NT2/D1 (cell line): ENCODE results near the gene KLF15.

ENCODE experiments used
- DNase-seq: peaks from one replicate; pipeline ENCODE4 v3.0.0-alpha.2; 2011; ENCODE audit warnings: low read depth, low spot score
- H3K27me3 ChIP-seq: 2 replicates; pipeline ENCODE4 v1.6.0; 2011; ENCODE audit warnings: mild to moderate bottlenecking; ENCODE audit not compliant: insufficient read length, insufficient read depth
- H3K36me3 ChIP-seq: 2 replicates; pipeline ENCODE4 v1.6.1; 2011; ENCODE audit warnings: mild to moderate bottlenecking, low read length, mixed read lengths; ENCODE audit not compliant: insufficient read depth, insufficient read length
- H3K4me1 ChIP-seq: 2 replicates; pipeline ENCODE4 v1.5.1; 2011; ENCODE audit not compliant: insufficient read depth, insufficient read length
- H3K4me3 ChIP-seq: 2 replicates; pipeline ENCODE4 v1.5.1; 2011; ENCODE audit warnings: low read depth; ENCODE audit not compliant: insufficient read length
- H3K9ac ChIP-seq: 2 replicates; pipeline ENCODE4 v1.6.0; 2011; ENCODE audit warnings: low read depth; ENCODE audit not compliant: insufficient read length
- H3K9me3 ChIP-seq: 2 replicates; pipeline ENCODE4 v1.5.1; 2011; ENCODE audit warnings: mild to moderate bottlenecking, low read length; ENCODE audit not compliant: insufficient read depth
- SUZ12 ChIP-seq: IDR thresholded peaks from 2 replicates; pipeline ENCODE4 v1.6.1; 2011; ENCODE audit not compliant: insufficient read length, insufficient read depth; ENCODE audit errors: extremely low read depth
- YY1 ChIP-seq: IDR thresholded peaks from 2 replicates; pipeline ENCODE4 v1.6.1; 2011; ENCODE audit not compliant: insufficient read length, insufficient read depth
- ZNF274 ChIP-seq: IDR thresholded peaks from 2 replicates; pipeline ENCODE4 v1.6.1; 2011; ENCODE audit warnings: mild to moderate bottlenecking, low read depth, low read length

KLF15 gene

DNA sequence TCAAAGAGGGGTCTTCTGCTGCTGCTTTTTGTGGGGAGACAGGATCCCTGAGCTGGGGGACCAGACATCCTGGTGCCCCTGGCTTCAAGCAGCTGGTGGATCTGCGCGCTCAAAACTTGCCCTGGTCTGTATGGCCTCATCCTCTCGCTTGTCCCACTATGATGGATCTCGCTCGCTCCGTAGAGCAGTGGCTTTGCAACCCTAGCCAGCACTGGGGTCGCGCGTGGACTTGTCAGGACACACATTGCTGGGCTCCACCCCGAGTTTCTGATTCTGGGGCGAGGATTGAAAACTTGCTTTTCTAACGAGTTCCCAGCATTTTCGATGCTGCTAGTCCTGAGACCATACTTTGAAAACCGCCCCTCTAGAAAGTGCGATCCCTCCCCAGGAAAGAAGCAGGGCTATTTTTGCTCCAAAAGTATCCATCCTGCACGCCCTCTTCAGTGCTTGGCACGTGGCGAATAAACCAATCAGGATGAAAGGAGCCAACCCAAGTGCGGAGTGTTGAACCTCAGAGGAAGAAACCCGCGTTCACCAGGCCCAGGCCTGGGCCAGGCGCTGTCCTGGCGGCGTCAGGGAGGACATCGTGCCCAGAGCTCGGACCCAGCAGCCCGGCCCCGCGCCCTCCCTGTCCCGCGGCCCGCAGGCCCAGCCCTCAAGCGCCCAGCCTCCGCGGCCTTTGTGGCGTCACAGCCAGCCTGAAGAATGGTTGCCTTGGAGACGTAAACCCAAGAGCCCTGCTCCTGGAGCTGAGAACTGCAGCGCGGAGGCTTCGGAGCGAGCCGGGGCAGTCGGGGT is 37.2 kb upstream of the KLF15 start, which contains the start of gene CFAP100:
Gene CFAP100 (plus strand): TSS at position 731 of the 798 bp plus-strand sequence. CDS start 1,092 bp downstream, outside the sequence.
- no peaks in the 10 kb centered on the region for H3K27me3 ChIP-seq
- DNase-seq = no peak
- no peak within 1 kb of the TSS for H3K9ac ChIP-seq

DNA sequence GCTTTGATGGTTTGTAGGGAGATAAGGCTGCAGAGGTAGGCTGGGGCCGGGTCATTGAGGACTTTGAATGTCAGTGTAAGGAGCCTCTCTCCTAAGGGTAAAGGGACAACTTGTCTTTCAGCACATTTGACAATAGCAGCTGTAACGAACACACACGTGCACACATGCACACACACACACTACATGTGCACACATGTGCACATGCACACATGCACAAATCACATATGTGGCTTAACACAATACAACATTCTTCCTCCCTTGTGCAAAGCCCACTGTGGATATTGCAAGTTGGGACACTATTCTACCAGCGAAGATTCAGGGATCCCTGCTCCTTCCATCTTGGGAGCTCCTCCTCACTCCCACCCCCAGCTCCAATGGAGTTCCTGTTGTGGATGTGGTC is 36.4 kb upstream of the KLF15 start:
- peaks cover 11% of the 10 kb centered on the region; the same call in 1 of the 2 replicates for H3K9me3 ChIP-seq
- no peaks in the 10 kb centered on the region for H3K27me3 ChIP-seq
- DNase-seq = no peak
- peaks cover 4% of the 10 kb centered on the region for H3K4me1 ChIP-seq
- H3K4me3 ChIP-seq = no peak overlapping the region
- H3K9ac ChIP-seq = no peak overlapping the region
- H3K36me3 ChIP-seq = no peaks in the 10 kb centered on the region
- no peak for TF ChIP-seq YY1
- TF ChIP-seq ZNF274 = no peak
- TF ChIP-seq SUZ12 = no peak

More for the DNA sequence above, 37.2 kb upstream of the KLF15 start, which contains the start of gene CFAP100:
- H3K4me1 ChIP-seq = peaks cover 4% of the 10 kb centered on the region
- no peak within 1 kb of the TSS for H3K4me3 ChIP-seq
- H3K9me3 ChIP-seq = peaks cover 9% of the 10 kb centered on the region; the same call in 1 of the 2 replicates
- H3K36me3 ChIP-seq = no peaks in the 10 kb centered on the region
- no peak for TF ChIP-seq ZNF274
- TF ChIP-seq SUZ12 = no peak
- TF ChIP-seq YY1 = no peak

DNA sequence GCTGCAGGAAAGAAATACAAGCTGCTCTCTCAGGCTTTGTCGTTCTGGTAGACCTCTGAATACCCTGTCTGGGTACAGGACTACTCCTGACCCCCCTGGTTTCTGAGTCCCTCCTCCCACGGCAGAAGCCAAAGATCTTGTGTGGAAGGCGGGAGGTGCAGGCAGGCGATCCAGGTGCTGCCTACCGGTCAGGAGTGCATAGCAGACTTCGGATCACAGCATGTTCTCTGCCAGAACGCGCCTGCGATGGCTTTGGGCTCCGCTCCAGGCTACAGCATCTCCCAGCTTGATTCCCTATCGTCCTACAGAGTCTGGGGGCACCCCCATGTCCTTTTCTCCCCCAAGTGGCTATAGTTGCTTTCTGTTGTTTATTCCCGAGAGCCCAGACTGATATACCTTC is 35.0 kb upstream of the KLF15 start:
- Histone ChIP-seq H3K4me1 (peaks cover 4% of the 10 kb centered on the region), H3K4me3 (no peak overlapping the region), H3K27me3 (no peaks in the 10 kb centered on the region), H3K36me3 (no peaks in the 10 kb centered on the region), H3K9ac (no peak overlapping the region), H3K9me3 (peaks cover 20% of the 10 kb centered on the region; the same call in 1 of the 2 replicates)
- no peak for DNase-seq
- no peak for TF ChIP-seq YY1
- TF ChIP-seq SUZ12 = no peak

DNA sequence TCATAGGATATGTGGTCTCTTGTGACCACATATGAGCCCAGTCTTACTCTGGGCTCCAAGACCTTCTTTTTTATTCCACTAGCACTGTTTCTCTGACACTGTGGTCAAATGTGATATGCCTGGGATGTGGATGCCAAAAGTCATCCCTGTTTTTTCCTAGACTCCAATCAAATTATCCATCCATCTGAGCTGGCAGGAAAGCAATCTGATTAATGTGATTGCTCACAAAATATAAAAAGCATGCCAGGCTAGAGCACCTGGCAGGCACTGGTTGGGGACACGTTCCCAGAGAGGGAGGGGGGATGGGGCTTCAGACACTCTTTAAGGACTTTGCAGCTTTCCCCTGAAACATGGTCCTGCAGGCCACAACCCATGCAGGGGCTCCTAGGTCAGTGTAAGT is 34.4 kb upstream of the KLF15 start:
- TF ChIP-seq YY1 (no peak), ZNF274 (no peak), SUZ12 (no peak)
- Histone ChIP-seq H3K27me3 (no peaks in the 10 kb centered on the region), H3K9ac (no peak overlapping the region), H3K9me3 (peaks cover 20% of the 10 kb centered on the region; the same call in 1 of the 2 replicates), H3K36me3 (no peaks in the 10 kb centered on the region), H3K4me1 (peaks cover 4% of the 10 kb centered on the region), H3K4me3 (no peak overlapping the region)
- no peak for DNase-seq

DNA sequence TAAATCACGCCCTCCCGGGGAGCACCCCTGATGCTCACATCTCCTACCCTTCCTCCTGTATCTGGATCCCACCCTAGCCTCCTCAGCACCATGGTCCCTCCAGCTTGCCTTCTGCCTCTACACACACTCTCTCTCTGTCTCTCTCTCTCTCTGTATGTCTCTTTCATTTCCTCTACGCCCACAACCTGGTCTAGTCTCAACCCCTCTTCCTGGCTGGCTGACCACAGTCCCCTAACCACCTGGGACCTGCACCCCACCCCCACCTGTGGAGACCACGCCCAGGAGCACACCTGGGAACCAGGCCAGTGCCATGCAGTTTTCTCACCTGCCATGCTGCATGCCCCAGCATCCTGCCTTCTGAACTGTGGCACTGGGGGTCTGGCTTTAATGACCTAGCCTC is 33.5 kb upstream of the KLF15 start:
- no peak overlapping the region for H3K4me3 ChIP-seq
- H3K27me3 ChIP-seq = no peaks in the 10 kb centered on the region
- peaks cover 4% of the 10 kb centered on the region for H3K4me1 ChIP-seq
- no peaks in the 10 kb centered on the region for H3K36me3 ChIP-seq
- H3K9me3 ChIP-seq = peaks cover 20% of the 10 kb centered on the region; the same call in 1 of the 2 replicates
- H3K9ac ChIP-seq = no peak overlapping the region
- no peak for DNase-seq
- no peak for TF ChIP-seq ZNF274
- no peak for TF ChIP-seq YY1
- TF ChIP-seq SUZ12 = no peak

DNA sequence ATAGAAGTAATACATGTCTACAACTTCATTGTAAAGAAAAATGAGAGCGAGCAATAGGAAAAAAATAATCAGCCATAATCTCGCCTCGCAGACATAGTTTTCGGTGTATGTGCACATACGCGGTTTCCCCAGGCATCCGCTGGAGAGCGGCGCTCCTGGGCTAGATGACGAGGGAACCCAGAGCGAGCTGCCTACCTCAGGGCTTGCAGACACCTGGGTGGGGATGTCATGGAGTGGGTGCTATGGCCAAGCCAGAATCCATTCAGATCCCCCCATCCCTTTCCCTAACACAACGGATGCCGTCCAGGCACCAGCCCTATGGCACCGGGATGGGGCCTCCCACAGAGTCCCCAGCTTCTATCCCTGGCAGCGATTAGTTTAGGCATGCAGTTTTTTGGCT is 33.0 kb upstream of the KLF15 start:
- H3K4me3 ChIP-seq = no peak overlapping the region
- TF ChIP-seq SUZ12 (no peak), YY1 (no peak), ZNF274 (no peak)
- no peaks in the 10 kb centered on the region for H3K27me3 ChIP-seq
- no peak for DNase-seq
- peaks cover 4% of the 10 kb centered on the region for H3K4me1 ChIP-seq
- no peak overlapping the region for H3K9ac ChIP-seq
- peaks cover 20% of the 10 kb centered on the region; the same call in 1 of the 2 replicates for H3K9me3 ChIP-seq
- no peaks in the 10 kb centered on the region for H3K36me3 ChIP-seq

DNA sequence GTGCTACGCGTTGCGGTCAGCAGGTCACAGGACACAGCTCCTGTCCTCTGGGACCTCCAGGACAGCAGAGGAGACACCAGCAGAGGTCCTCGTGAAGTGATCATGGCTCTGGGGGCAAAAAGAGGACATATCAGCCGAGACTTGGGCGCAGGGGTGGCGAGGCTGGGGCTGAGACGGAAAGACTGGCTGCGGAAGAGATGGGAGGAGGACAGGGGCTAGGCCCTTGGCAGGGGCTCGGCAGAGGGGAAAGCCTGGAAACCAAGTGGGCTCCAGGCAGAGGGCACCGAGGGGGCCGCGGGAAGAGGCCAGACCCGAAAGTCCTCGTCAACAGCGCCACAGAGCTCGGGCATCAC is 32.6 kb upstream of the KLF15 start:
- Histone ChIP-seq H3K9me3 (peaks cover 20% of the 10 kb centered on the region; the same call in 1 of the 2 replicates), H3K36me3 (no peaks in the 10 kb centered on the region), H3K4me3 (no peak overlapping the region), H3K27me3 (no peaks in the 10 kb centered on the region), H3K4me1 (peaks cover 4% of the 10 kb centered on the region), H3K9ac (peak overlapping the region; percentile 23)
- TF ChIP-seq ZNF274 (no peak), SUZ12 (no peak), YY1 (no peak)
- DNase-seq = no peak
